ENCODE measurements around the gene SHANK1.

DNA sequence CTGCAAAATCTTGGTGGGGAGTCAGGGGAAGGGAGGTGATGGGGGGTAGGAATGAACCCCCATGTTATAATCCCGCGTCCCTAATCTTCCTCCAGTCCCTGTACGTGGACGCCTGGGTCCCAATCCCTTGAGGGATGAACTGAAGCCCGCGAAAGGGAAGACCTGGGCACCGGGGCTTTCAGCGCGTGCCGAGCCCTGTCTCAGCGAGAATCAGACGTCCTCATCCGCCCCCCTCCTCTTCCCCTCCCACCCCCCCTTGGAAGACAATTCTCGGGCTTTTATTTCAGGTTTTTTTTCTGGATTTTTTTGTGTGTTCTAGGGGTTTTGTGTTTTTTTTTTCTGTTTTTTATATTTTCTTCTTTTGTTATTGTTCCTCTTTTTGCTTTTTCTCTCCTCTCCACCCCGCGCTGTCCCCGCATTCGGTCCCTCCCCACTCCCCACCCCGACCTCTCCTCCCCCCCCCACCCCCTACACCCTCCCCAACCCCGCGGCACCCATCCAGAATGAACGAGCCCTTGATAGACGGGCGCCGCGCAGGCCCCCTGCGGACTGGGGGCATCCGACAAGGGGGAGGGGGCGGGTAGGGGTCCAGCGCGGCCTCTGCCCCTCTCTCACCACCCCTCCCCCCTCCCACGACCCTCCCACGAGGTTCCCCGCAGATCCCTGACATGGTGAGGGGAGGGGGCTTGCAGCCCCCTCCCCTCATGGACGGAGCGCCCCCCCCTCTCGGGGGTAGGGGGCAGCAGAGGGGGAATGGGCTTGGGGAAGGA is 60.1 kb downstream of the SHANK1 start:
- no peak for TF ChIP-seq ZNF274 (IDR thresholded peaks at IDR 0.05; ENCODE audit: low read depth, low read length)
- no peak for TF ChIP-seq YY1 (IDR thresholded peaks at IDR 0.05; ENCODE audit: insufficient read depth, insufficient read length)

Data from NT2/D1 (cell line).